HL-60 (cell line): ENCODE results near the gene FBXO28.

Experiments used
- DNase-seq, 2 experiments: peaks; one replicate each; pipeline ENCODE4 v3.0.0-alpha.2; 2010 to 2020; ENCODE audit warnings: low read depth in 1 of 2, low spot score in 1 of 2
- H3K27ac ChIP-seq: fragments of 250-450 bp; sonication (Bioruptor Pico); replicated peaks from 2 replicates; pipeline ENCODE4 v1.5.1; 2020; ENCODE audit warnings: mild to moderate bottlenecking, moderate library complexity
- H3K27me3 ChIP-seq: fragments of 250-450 bp; sonication (Bioruptor Pico); 2 replicates; pipeline ENCODE4 v1.5.1; 2021; ENCODE audit warnings: mild to moderate bottlenecking, moderate library complexity; ENCODE audit not compliant: insufficient read depth, poor library complexity, severe bottlenecking
- H3K4me3 ChIP-seq: replicated peaks from 2 replicates; pipeline ENCODE4 v1.5.1; 2011; ENCODE audit warnings: mild to moderate bottlenecking, control low read depth, low read length; ENCODE audit not compliant: insufficient read depth
- CTCF ChIP-seq: IDR thresholded peaks from one replicate; pipeline ENCODE4 v1.5.1; 2011; ENCODE audit warnings: low read length, control low read depth, inconsistent platforms; ENCODE audit not compliant: insufficient read depth
- GABPA ChIP-seq: IDR thresholded peaks from 2 replicates; pipeline ENCODE4 v1.6.1; 2012; ENCODE audit warnings: low read depth
- POLR2AphosphoS5 ChIP-seq: IDR thresholded peaks from 2 replicates; pipeline ENCODE4 v1.6.1; 2012; ENCODE audit warnings: low read depth
- SPI1 ChIP-seq: IDR thresholded peaks from 2 replicates; pipeline ENCODE4 v1.6.1; 2012; ENCODE audit warnings: low read depth, mild to moderate bottlenecking, borderline replicate concordance
- TF ChIP-seq, protein P1 (sequence below): IDR thresholded peaks from 2 replicates; pipeline ENCODE4 v1.6.1; 2012; ENCODE audit warnings: low read depth; ENCODE audit not compliant: insufficient replicate concordance

Gene FBXO28

DNA sequence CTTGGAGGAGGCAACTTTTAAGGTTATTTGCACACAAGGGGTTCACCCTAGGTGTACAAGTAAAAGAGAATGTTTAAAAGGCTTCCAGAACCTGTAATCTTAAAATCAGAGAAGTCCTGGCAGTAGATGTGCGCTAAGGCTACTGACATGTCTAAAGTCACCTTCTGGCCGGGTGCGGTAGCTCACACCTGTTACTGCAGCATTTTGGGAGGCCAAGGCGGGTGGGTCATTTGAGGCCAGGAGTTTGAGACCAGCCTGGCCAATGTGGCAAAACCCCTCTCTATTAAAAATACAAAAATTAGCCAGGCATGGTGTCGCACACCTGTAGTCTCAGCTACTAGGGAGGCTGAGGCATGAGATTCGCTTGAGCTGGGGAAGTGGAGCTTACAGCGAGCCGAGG lies 48.9 kb downstream of the FBXO28 start:
- Histone ChIP-seq H3K27me3 (no peaks in the 10 kb centered on the region), H3K4me3 (no peak overlapping the region), H3K27ac (no peak overlapping the region; the same call in 1 of the 2 replicates)
- no peak for DNase-seq
- TF ChIP-seq SPI1 (no peak), POLR2AphosphoS5 (no peak), GABPA (no peak), CTCF (no peak)
- TF ChIP-seq, protein P1, sequence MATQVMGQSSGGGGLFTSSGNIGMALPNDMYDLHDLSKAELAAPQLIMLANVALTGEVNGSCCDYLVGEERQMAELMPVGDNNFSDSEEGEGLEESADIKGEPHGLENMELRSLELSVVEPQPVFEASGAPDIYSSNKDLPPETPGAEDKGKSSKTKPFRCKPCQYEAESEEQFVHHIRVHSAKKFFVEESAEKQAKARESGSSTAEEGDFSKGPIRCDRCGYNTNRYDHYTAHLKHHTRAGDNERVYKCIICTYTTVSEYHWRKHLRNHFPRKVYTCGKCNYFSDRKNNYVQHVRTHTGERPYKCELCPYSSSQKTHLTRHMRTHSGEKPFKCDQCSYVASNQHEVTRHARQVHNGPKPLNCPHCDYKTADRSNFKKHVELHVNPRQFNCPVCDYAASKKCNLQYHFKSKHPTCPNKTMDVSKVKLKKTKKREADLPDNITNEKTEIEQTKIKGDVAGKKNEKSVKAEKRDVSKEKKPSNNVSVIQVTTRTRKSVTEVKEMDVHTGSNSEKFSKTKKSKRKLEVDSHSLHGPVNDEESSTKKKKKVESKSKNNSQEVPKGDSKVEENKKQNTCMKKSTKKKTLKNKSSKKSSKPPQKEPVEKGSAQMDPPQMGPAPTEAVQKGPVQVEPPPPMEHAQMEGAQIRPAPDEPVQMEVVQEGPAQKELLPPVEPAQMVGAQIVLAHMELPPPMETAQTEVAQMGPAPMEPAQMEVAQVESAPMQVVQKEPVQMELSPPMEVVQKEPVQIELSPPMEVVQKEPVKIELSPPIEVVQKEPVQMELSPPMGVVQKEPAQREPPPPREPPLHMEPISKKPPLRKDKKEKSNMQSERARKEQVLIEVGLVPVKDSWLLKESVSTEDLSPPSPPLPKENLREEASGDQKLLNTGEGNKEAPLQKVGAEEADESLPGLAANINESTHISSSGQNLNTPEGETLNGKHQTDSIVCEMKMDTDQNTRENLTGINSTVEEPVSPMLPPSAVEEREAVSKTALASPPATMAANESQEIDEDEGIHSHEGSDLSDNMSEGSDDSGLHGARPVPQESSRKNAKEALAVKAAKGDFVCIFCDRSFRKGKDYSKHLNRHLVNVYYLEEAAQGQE, result no peak

DNA sequence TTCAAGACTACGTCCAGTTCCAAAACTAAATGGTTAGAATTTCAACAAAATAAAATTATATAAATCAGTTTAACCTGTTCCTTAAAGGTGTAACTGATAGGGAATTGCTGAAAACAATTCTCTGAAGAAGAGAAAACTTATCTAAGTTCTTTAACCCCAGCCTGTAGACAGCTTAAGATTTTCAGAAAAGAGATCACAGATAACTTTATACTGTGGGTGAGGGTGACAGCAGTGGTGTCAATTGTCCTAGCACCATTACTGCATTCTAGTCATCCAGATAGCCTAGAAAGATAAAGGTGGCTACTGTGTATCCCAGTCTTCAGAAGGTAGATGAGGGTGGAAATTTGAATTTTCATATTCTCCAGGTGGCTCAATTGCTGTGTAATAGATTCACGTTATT lies 49.4 kb downstream of the FBXO28 start:
- Histone ChIP-seq H3K27ac (no peak overlapping the region), H3K27me3 (no peaks in the 10 kb centered on the region)

GRCh38 chr1:224168859-224169380 lies 55.0 kb downstream of the FBXO28 start:
- peak in 1 of 2 experiments; percentile 91 for DNase-seq
- Histone ChIP-seq H3K27me3 (no peaks in the 10 kb centered on the region), H3K4me3 (no peak overlapping the region), H3K27ac (peak overlapping the region; percentile 87)
- TF ChIP-seq, protein P1, result no peak
- TF ChIP-seq CTCF (no peak), GABPA (no peak), SPI1 (peak; percentile 70; the same call in 1 of the 2 replicates), POLR2AphosphoS5 (peak; percentile 44; the same call in 1 of the 2 replicates)

More for the DNA sequence above, 49.4 kb downstream of the FBXO28 start:
- TF ChIP-seq, protein P1, result no peak
- no peak for DNase-seq
- H3K4me3 ChIP-seq, result no peak overlapping the region
